22Rv1 (cell line): Measurements from ENCODE around the gene MRPL49.

Source experiments
- CTCF ChIP-seq: fragments of 450-650 bp; IDR thresholded peaks from 2 replicates; pipeline ENCODE4 v1.5.1; 2017; ENCODE audit warnings: mild to moderate bottlenecking
- ZFX ChIP-seq: fragments of 450-650 bp; IDR thresholded peaks from 2 replicates; pipeline ENCODE4 v1.6.1; 2017; ENCODE audit warnings: antibody characterized with exemption, borderline replicate concordance

DNA sequence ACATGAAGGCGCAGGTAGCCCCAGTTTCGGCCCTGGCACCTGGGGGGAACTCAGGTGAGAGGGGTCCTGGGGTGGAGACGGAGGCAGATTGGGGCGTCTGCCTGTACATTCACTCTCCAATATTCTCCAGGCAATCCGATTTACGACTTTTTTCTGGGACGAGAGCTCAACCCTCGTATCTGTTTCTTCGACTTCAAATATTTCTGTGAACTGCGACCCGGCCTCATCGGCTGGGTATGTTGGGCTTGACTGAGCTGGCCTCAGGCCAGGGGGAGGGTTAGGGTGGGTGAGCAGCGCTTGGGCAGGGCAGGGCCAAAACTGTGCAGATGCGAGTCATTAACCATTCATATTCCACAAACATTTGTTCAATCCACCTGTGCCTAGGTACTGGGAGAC is 8.8 kb upstream of the MRPL49 start:
- TF ChIP-seq CTCF (no peak), ZFX (no peak)
